Measurements from ENCODE around the gene UHRF1. TPM values are rescaled to one million over a fixed set of nuclear protein-coding genes. Genes with fewer than 3 reads are reported as not detected.

UHRF1 gene
- total RNA-seq, 1 experiment from 2014 or later, result 53.6 TPM

DNA sequence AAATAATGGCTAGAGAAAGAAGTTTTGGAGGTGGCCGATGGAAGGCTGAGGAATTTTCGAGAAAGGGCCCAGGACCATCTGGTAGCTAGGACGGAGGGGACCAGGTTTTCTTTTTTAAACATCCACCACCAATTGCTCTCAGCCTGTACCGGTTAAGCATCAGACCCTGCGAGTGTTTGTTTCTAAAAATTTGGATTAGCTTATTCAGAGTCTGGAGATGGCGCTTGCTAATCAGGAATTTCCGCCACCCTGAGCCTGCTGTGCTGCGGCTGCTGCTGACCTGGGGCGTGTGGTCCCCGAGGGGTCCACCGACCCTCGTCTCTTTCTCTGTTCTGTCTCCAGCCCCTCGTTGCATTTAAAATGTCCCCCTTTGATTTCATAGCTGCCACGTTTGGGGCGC lies 2.0 kb downstream of the UHRF1 start:
- Histone ChIP-seq H3K27ac (ENCODE audit: low read length) (peak overlapping the region; percentile 93), H3K36me3 (ENCODE audit: control insufficient read depth, insufficient read depth, low read length) (peaks cover 3% of the 10 kb centered on the region), H3K9me3 (ENCODE audit: control insufficient read depth, insufficient read depth, low read depth, low read length) (no peaks in the 10 kb centered on the region), H3K4me1 (ENCODE audit: control insufficient read depth, insufficient read depth, low read length) (peaks cover 33% of the 10 kb centered on the region), H3K4me3 (ENCODE audit: low read depth in 2 of 2, low read length in 2 of 2) (peak overlapping the region; percentile 55 to 61), H3K27me3 (ENCODE audit: control insufficient read depth, insufficient read depth, low read length) (no peaks in the 10 kb centered on the region)
- CTCF ChIA-PET, result interaction anchor here (1.3 to 2.0 kb wide), 4 partner anchors 40 to 120 kb away, joined by 3 to 24 read pairs (median 6); no protein-coding TSS in a partner anchor
- TSS peak; percentile 65 for BruUV-seq (replicated peaks)
- no peak for TF ChIP-seq POLR2AphosphoS5 (IDR thresholded peaks at IDR 0.05; ENCODE audit: low read depth, low read length)
- no peak for TF ChIP-seq TCF7L2 (IDR thresholded peaks at IDR 0.05; ENCODE audit: low read depth, low read length)
- TF ChIP-seq, protein P1, sequence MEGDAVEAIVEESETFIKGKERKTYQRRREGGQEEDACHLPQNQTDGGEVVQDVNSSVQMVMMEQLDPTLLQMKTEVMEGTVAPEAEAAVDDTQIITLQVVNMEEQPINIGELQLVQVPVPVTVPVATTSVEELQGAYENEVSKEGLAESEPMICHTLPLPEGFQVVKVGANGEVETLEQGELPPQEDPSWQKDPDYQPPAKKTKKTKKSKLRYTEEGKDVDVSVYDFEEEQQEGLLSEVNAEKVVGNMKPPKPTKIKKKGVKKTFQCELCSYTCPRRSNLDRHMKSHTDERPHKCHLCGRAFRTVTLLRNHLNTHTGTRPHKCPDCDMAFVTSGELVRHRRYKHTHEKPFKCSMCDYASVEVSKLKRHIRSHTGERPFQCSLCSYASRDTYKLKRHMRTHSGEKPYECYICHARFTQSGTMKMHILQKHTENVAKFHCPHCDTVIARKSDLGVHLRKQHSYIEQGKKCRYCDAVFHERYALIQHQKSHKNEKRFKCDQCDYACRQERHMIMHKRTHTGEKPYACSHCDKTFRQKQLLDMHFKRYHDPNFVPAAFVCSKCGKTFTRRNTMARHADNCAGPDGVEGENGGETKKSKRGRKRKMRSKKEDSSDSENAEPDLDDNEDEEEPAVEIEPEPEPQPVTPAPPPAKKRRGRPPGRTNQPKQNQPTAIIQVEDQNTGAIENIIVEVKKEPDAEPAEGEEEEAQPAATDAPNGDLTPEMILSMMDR (IDR thresholded peaks at IDR 0.05), result no peak
- TF ChIP-seq, protein P2, sequence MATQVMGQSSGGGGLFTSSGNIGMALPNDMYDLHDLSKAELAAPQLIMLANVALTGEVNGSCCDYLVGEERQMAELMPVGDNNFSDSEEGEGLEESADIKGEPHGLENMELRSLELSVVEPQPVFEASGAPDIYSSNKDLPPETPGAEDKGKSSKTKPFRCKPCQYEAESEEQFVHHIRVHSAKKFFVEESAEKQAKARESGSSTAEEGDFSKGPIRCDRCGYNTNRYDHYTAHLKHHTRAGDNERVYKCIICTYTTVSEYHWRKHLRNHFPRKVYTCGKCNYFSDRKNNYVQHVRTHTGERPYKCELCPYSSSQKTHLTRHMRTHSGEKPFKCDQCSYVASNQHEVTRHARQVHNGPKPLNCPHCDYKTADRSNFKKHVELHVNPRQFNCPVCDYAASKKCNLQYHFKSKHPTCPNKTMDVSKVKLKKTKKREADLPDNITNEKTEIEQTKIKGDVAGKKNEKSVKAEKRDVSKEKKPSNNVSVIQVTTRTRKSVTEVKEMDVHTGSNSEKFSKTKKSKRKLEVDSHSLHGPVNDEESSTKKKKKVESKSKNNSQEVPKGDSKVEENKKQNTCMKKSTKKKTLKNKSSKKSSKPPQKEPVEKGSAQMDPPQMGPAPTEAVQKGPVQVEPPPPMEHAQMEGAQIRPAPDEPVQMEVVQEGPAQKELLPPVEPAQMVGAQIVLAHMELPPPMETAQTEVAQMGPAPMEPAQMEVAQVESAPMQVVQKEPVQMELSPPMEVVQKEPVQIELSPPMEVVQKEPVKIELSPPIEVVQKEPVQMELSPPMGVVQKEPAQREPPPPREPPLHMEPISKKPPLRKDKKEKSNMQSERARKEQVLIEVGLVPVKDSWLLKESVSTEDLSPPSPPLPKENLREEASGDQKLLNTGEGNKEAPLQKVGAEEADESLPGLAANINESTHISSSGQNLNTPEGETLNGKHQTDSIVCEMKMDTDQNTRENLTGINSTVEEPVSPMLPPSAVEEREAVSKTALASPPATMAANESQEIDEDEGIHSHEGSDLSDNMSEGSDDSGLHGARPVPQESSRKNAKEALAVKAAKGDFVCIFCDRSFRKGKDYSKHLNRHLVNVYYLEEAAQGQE (IDR thresholded peaks at IDR 0.05; ENCODE audit: insufficient read depth in 1 of 2, low read depth in 2 of 2, low read length in 1 of 2), result no peak
- TF ChIP-seq SIN3A (IDR thresholded peaks at IDR 0.05; ENCODE audit: borderline replicate concordance, insufficient read depth, low read depth, low read length), result no peak
- DNase-seq (ENCODE audit: low read depth, low spot score), result no peak
- POLR2A ChIA-PET, result interaction anchor here (0.6 kb wide), 1 partner anchor 38 kb away, joined by 5 read pairs; no protein-coding TSS in a partner anchor
- intact Hi-C loops (cut with micrococcal nuclease; ENCODE audit: unreplicated experiment), result loop anchor here (5.0 kb wide), 1 partner anchor 104 kb away; no protein-coding TSS in a partner anchor
- in situ Hi-C loops (cut with HindIII; ENCODE audit: low pct_unique_long_range_greater_than_20kb, low sequenced_read_pairs), result no loop called here
- ATAC-seq, result no peak

DNA sequence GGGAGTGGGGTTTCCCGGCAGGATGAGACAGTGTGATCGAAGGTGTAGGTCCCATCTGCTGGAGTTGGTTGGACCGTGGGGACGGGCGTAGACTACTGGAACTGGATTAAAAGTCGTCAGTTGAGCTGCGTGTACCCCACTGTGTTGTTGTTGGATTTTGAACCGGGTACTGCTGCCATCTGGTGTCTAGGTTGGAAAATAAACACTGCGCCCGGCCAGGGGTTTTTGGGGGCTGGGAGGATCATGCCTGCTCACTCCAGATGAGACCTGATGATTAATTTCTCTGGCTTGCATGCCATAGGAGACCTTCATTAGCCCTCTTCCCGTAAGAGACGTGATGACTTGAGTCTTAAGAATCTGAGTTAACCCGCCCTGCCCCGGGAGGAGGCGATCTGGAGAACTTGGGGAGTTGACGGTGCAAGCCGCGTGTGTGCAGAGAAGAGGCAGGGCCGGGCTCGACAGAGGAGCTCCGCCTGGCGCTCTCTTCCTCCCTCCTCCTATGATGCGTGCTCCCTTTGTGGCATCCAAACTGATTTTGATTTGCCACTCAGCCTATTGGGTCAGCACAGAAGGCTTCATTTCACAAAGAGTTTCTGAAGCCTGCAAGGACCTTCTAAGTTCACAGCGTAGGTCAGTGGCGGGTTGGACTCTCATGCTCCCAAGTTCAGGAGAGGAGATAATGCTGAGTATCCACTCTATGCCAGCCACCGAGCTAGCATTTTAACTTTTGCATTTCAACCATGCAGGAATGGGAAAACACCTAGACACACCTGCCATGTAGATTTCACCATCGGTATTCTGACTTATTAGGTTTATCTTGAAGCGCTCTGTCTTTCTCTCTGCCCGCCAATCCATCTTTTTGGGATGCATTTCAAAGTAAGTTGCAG lies 2.7 kb downstream of the UHRF1 start:
- in situ Hi-C loops (cut with HindIII; ENCODE audit: low pct_unique_long_range_greater_than_20kb, low sequenced_read_pairs), result no loop called here
- POLR2A ChIA-PET, result interaction anchor here (0.5 kb wide), 1 partner anchor 48 kb away, joined by 5 read pairs; no protein-coding TSS in a partner anchor
- H3K4me1 ChIP-seq (ENCODE audit: control insufficient read depth, insufficient read depth, low read length), result peaks cover 33% of the 10 kb centered on the region

More for the DNA sequence above, 2.7 kb downstream of the UHRF1 start:
- H3K27me3 ChIP-seq (ENCODE audit: control insufficient read depth, insufficient read depth, low read length), result no peaks in the 10 kb centered on the region
- CTCF ChIA-PET, result interaction anchor here (0.6 to 2.0 kb wide), 5 partner anchors 36 to 119 kb away, joined by 3 to 24 read pairs (median 7); no protein-coding TSS in a partner anchor
- H3K4me3 ChIP-seq (ENCODE audit: low read depth in 2 of 2, low read length in 2 of 2), result peak overlapping the region; percentile 55 to 61
- intact Hi-C loops (cut with micrococcal nuclease; ENCODE audit: unreplicated experiment), result loop anchor here (1.0 to 5.0 kb wide), 2 partner anchors 40 to 105 kb away; no protein-coding TSS in a partner anchor
- DNase-seq (ENCODE audit: low read depth, low spot score) (peak; percentile 89), ATAC-seq (peak; percentile 60)
- no TSS peak for BruUV-seq (replicated peaks)
- H3K9me3 ChIP-seq (ENCODE audit: control insufficient read depth, insufficient read depth, low read depth, low read length), result no peaks in the 10 kb centered on the region
- TF ChIP-seq, protein P1 (IDR thresholded peaks at IDR 0.05), result peak; percentile 77; the same call in 1 of the 2 replicates
- peak; percentile 44; the same call in 1 of the 2 replicates for TF ChIP-seq POLR2AphosphoS5 (IDR thresholded peaks at IDR 0.05; ENCODE audit: low read depth, low read length)
- TF ChIP-seq, protein P2 (IDR thresholded peaks at IDR 0.05; ENCODE audit: insufficient read depth in 1 of 2, low read depth in 2 of 2, low read length in 1 of 2), result no peak
- peaks cover 3% of the 10 kb centered on the region for H3K36me3 ChIP-seq (ENCODE audit: control insufficient read depth, insufficient read depth, low read length)
- H3K27ac ChIP-seq (ENCODE audit: low read length), result peak overlapping the region; percentile 93
